GM21515 (cell line): ENCODE data around the gene CSNK1G2.

Source experiments
- ATAC-seq: cut with Tn5 transposase; IDR thresholded peaks from one replicate; pipeline ENCODE4 v1.9.1; 2021; ENCODE audit not compliant: unreplicated experiment

CSNK1G2 gene

DNA sequence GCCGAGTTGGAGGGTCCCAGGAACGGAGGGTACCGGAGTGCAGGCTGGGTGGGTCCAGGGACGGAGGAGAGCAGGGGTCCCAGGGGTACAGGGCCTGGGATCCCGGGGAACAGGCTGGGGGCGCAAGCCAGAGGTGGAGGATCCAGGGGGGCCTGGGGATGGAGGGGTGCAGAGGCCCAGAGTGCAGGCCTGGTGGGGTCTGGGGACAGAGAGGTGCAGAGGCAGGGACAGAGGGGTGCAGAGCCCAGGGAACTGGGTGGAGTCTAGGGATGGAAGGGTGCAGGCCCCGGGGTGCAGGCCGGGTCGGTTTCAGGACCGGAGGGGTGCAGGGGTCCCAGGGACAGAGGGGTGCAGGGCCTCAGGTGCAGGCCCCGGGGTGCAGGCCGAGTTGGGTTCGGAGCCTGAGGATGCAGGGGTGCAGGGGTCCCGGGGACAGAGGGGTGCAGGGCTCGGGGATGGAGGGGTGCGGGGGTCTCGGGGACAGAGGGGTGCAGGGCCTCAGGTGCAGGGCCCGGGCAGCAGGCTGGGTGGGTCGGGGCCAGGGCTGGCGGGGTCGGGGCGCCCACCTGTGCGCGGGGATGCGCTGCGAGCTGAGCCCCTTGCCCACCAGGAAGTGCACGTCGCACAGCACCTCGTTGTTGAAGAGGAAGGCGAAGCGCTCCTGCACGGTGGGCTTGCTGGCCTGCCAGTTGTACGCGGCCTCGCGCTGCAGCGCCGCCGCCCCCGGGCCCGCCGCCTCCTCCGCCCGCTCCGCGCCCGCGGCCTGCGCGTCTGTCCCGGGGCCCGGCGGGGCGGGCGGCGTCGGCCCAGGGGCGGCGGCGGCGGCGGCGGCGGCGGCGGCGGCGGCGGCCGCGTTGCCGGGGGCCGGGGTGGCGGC lies 74.0 kb downstream of the CSNK1G2 start:
- ATAC-seq, result no peak

GRCh38 chr19:2015608-2015950 lies 74.6 kb downstream of the CSNK1G2 start, which contains the start of gene BTBD2:
BTBD2 (minus strand) TSS chr19:2015714; CDS start chr19:2015703, 11 bp downstream.
- ATAC-seq, result no peak

DNA sequence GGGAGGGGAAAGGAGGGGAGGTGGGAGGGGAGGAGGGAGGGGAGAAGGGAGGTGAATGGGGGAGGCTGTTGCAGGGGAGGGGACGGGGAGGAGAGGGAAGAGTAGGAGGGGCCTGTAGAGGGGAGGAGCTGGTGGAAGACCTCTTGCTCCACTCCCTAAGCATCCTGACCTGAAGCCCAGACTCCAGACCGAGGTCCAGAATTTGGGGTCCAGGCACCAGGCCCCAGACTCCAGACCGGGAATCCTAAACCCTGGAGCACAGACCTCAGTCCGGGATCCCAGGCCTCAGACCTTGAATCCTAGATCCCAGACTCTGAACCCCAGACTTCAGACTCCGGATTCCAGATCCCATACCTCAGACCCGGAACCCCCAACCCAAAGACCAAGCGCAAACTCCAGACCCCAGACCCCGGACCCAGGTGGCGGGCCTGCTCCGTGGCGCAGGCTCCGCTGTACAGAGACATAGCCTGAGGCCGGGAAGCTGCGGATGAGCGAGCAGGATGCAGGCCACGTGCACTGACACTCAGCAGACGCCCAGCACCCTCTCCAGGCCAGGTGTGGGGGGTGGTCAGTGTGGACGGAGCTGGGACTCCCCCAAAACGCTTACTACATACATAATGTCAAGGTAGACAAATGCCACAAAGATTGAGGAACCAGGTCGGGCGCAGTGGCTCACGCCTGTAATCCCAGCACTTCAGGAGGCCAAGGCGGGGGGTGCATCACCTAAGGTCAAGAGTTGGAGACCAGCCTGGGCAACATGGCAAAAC lies 75.3 kb downstream of the CSNK1G2 start:
- no peak for ATAC-seq

- no peak for ATAC-seq
These were observed 77.8 kb downstream of the CSNK1G2 start for GRCh38 chr19:2018752-2019151.

GRCh38 chr19:2021453-2022140 lies 80.6 kb downstream of the CSNK1G2 start:
- ATAC-seq, result no peak

DNA sequence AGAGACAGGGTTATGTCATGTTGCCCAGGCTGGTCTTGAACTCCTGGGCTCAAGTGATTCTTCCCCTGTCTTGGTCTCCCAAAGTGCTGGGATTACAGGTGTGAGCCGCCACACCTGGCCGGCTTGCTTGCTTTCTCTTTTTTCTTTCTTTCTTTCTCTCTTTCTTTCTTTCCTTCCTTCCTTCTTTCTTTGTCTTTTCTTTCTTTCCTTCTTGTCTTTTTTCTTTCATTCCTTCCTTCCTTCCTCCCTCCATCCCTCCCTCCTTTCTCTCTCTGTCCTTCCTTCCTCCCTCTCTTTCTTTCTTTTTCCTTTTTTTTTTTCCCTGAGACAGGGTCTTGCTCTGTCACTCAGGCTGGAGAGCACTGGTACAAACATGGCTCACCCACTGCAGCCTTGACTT lies 81.3 kb downstream of the CSNK1G2 start:
- ATAC-seq, result no peak

DNA sequence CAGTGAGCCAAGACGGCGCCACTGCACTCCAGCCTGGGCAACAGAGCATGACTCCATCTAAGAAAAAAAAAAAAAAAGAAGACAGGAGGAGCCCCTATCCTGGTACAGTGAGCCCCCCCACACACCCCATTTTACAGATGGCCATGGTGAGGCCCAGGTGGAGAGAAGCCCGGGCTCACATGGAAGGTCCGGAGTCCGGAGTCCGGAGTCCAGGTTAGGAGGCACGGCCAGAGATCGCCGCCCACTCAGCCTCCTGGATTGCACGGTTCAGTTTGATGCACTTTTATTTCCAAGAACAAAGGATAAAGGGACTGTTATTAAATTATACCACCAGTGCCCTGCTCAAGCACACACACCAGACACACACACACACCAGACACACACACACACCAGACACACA lies 85.8 kb downstream of the CSNK1G2 start:
- ATAC-seq, result no peak

DNA sequence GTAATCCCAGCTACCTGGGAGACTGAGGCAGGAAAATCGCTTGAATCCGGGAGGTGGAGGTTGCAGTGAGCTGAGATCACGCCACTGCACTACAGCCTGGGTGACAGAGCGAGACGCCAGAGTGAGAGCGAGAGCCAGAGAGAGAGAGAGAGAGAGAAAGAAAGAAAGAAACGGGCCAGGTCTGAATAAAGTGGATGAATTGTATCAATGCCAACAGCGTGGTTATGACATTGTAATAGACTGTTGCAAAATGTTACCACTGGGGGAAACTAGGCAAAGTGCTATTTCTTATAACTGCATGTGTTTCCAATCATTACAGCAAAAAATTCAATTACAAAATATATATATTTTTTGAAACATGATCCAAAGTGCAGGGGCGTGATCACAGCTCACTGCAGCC lies 86.4 kb downstream of the CSNK1G2 start:
- no peak for ATAC-seq
